Endothelial cell of umbilical vein (primary cell): ENCODE measurements around the gene LACTB. TPM values are rescaled to one million over a fixed set of nuclear protein-coding genes. Genes with fewer than 3 reads are reported as not detected.

Source experiments
- BruUV-seq: library from RNA; stranded (reverse); fragments of 400-500 nt; replicated peaks from 2 replicates; lab custom pipeline; 2021; lab: Mats Ljungman, UMichigan
- CTCF ChIA-PET: fragments of 300-600, 350-600 bp; sonication (Branson Sonifier 250); formaldehyde crosslinking; loops from one replicate; lab custom pipeline; 2021; ENCODE audit warnings: antibody characterized with exemption, inconsistent platforms; lab: Charles Lee
- POLR2A ChIA-PET: fragments of 300-600, 350-600 bp; sonication (Branson Sonifier 250); formaldehyde crosslinking; loops from one replicate; lab custom pipeline; 2021; ENCODE audit warnings: antibody characterized with exemption, inconsistent platforms; lab: Charles Lee
- DNase-seq: peaks from one replicate; pipeline ENCODE4 v3.0.0-alpha.2; 2011; ENCODE audit warnings: low read depth, low spot score
- FAIRE-seq: peaks from 2 replicates; lab custom pipeline; 2011; peaks lifted over from hg19 to GRCh38; lab: Jason Lieb, UNC
- H2AFZ ChIP-seq: 2 replicates; pipeline ENCODE4 v1.6.0; 2012; ENCODE audit warnings: low read depth, low read length, control low read depth, inconsistent platforms
- H3K27ac ChIP-seq: 2 replicates; pipeline ENCODE4 v1.5.1; 2011; ENCODE audit warnings: low read depth, mild to moderate bottlenecking, control low read depth, low read length, moderate library complexity; ENCODE audit not compliant: insufficient read depth
- H3K27me3 ChIP-seq, 2 experiments: 2 replicates each; pipeline versions ENCODE4 v1.6.0 to v1.6.1; 2011; ENCODE audit warnings: low read length in 2 of 2, mixed read lengths in 1 of 2; ENCODE audit not compliant: control insufficient read depth in 2 of 2, insufficient read depth in 2 of 2
- H3K36me3 ChIP-seq, 2 experiments: 2 replicates in 1 of 2; 3 replicates in 1 of 2; pipeline ENCODE4 v1.5.1; 2011; ENCODE audit warnings: low read length in 2 of 2, mild to moderate bottlenecking in 1 of 2, moderate library complexity in 1 of 2; ENCODE audit not compliant: control insufficient read depth in 2 of 2, insufficient read depth in 2 of 2; ENCODE audit errors: extremely low read depth in 1 of 2
- H3K4me1 ChIP-seq: 3 replicates; pipeline ENCODE4 v1.5.1; 2011; ENCODE audit warnings: mild to moderate bottlenecking, low read length; ENCODE audit not compliant: control insufficient read depth, insufficient read depth; ENCODE audit errors: extremely low read depth
- H3K4me2 ChIP-seq: 2 replicates; pipeline ENCODE4 v1.6.1; 2011; ENCODE audit warnings: low read length, control low read depth, mixed read lengths; ENCODE audit not compliant: insufficient read depth
- H3K4me3 ChIP-seq, 3 experiments: fragments of 200-600 bp in 1 of 3; sonication (generic), shearing (Covaris generic) in 1 of 3; replicated peaks in 1 of 3; 2 replicates each; pipeline ENCODE4 v1.5.1; 2011 to 2016; ENCODE audit warnings: control low read depth in 3 of 3, low read length in 3 of 3, mild to moderate bottlenecking in 2 of 3, inconsistent platforms in 1 of 3, low read depth in 1 of 3, moderate library complexity in 1 of 3; ENCODE audit not compliant: insufficient read depth in 1 of 3
- H3K79me2 ChIP-seq: 2 replicates; pipeline ENCODE4 v1.6.0; 2012; ENCODE audit warnings: low read length, inconsistent platforms; ENCODE audit not compliant: control insufficient read depth, insufficient read depth
- H3K9ac ChIP-seq: replicated peaks from 2 replicates; pipeline ENCODE3; 2011; ENCODE audit warnings: low read length, control low read depth; ENCODE audit not compliant: insufficient read depth; ENCODE audit errors: extremely low read depth
- H3K9me1 ChIP-seq: replicated peaks from 3 replicates; pipeline ENCODE4 v1.6.0; 2011; ENCODE audit warnings: mild to moderate bottlenecking, low read length; ENCODE audit not compliant: control insufficient read depth, insufficient read depth; ENCODE audit errors: extremely low read depth
- H3K9me3 ChIP-seq: replicated peaks from 2 replicates; pipeline ENCODE4 v1.5.1; 2012; ENCODE audit warnings: low read length, inconsistent platforms; ENCODE audit not compliant: control insufficient read depth, insufficient read depth
- H4K20me1 ChIP-seq: replicated peaks from 2 replicates; pipeline ENCODE3; 2011; ENCODE audit warnings: mild to moderate bottlenecking, low read length; ENCODE audit not compliant: control insufficient read depth, insufficient read depth; ENCODE audit errors: extremely low read depth
- CTCF ChIP-seq, 2 donors: IDR thresholded peaks; 1 replicate in 1 of 2; 2 replicates in 1 of 2; pipeline ENCODE4 v1.5.1; 2011; ENCODE audit warnings: low read length in 2 of 2, mild to moderate bottlenecking in 2 of 2, moderate library complexity in 2 of 2, control low read depth in 1 of 2, inconsistent platforms in 1 of 2, low read depth in 1 of 2; ENCODE audit not compliant: insufficient read depth in 1 of 2; ENCODE audit errors: extremely low read depth in 1 of 2
- EZH2 ChIP-seq: IDR thresholded peaks from 2 replicates; pipeline ENCODE4 v1.6.1; 2012; ENCODE audit warnings: borderline replicate concordance, low read depth, mild to moderate bottlenecking, moderate library complexity, low read length, inconsistent platforms; ENCODE audit not compliant: severe bottlenecking
- FOS ChIP-seq: IDR thresholded peaks from 2 replicates; pipeline ENCODE4 v1.6.1; 2011; ENCODE audit warnings: mild to moderate bottlenecking, low read length, moderate library complexity, borderline replicate concordance; ENCODE audit not compliant: insufficient read depth
- GATA2 ChIP-seq: IDR thresholded peaks from 2 replicates; pipeline ENCODE4 v1.7.0; 2011; ENCODE audit warnings: low read depth, mild to moderate bottlenecking, moderate library complexity, mixed read lengths, low read length; ENCODE audit not compliant: insufficient read length, insufficient read depth
- JUN ChIP-seq: IDR thresholded peaks from 2 replicates; pipeline ENCODE4 v1.6.1; 2011; ENCODE audit warnings: borderline replicate concordance, low read depth; ENCODE audit not compliant: insufficient read length, insufficient read depth
- MAX ChIP-seq: IDR thresholded peaks from 2 replicates; pipeline ENCODE4 v1.6.1; 2011; ENCODE audit not compliant: insufficient read depth, insufficient read length
- MYC ChIP-seq: IDR thresholded peaks from one replicate; pipeline ENCODE4 v1.6.1; 2011; ENCODE audit warnings: mild to moderate bottlenecking, low read depth, low read length
- POLR2A ChIP-seq: IDR thresholded peaks from 2 replicates; pipeline ENCODE4 v1.6.1; 2012; ENCODE audit warnings: low read depth, mild to moderate bottlenecking, control low read depth, low read length
- POLR2AphosphoS5 ChIP-seq: IDR thresholded peaks from 2 replicates; pipeline ENCODE4 v1.6.1; 2012; ENCODE audit warnings: low read depth, mild to moderate bottlenecking, control low read depth, low read length, moderate library complexity; ENCODE audit not compliant: insufficient read depth
- dilution Hi-C: fragments of 300-500 bp; cut with MboI; formaldehyde crosslinking; loops from one replicate; pipeline ENCODE4 v1.15.0; 2019; ENCODE audit warnings: low sequenced_read_pairs; ENCODE audit not compliant: extremely low pct_ligation_motif_present
- intact Hi-C: fragments of 100-400 bp; cut with micrococcal nuclease; formaldehyde crosslinking; loops from one replicate; pipeline ENCODE4 v1.10.0; 2022
- polyA plus RNA-seq, 4 experiments: library from polyadenylated mRNA; depleted of rRNA in 3 of 4; stranded (reverse) in 3 of 4; unstranded in 1 of 4; fragments of >200 nt; gene quantifications; 2 replicates each; pipeline versions ENCODE4 v1.2.1 to v1.2.3, GENCODE V29; 2011 to 2012; ENCODE audit warnings: missing spikeins in 1 of 4
- total RNA-seq: library from RNA; stranded (reverse); gene quantifications from 2 replicates; pipeline ENCODE4 v1.2.3, GENCODE V29; 2021

Gene LACTB
- total and polyA plus RNA-seq, 2 donors (not counting 3 experiments of a cell fraction or from before 2014, with no cell fraction given): 14.0 to 26.1 TPM

- Histone ChIP-seq H3K4me2 (peak overlapping the region; percentile 98), H3K79me2 (peaks cover 6% of the 10 kb centered on the region), H3K27ac (peak overlapping the region; percentile 61), H3K4me3 (peak overlapping the region; percentile 88 to 99 (median 88)), H3K9me1 (no peaks in the 10 kb centered on the region), H3K9me3 (peaks cover 4% of the 10 kb centered on the region), H3K9ac (peak overlapping the region; percentile 76), H2AFZ (peak overlapping the region; percentile 68), H3K36me3 (peaks cover 0 to 3% of the 10 kb centered on the region in 2 experiments), H3K27me3 (no peaks in the 10 kb centered on the region), H4K20me1 (no peaks in the 10 kb centered on the region), H3K4me1 (peaks cover 4% of the 10 kb centered on the region)
- BruUV-seq: no TSS peak
- TF ChIP-seq GATA2 (no peak), POLR2A (peak; percentile 24), MYC (no peak), EZH2 (no peak)
- FAIRE-seq: peak; percentile 83
- intact Hi-C loops: loop anchor here (1.0 kb wide), 3 partner anchors 13 to 280 kb away; partner anchors contain the start of gene APH1B
- POLR2A ChIA-PET: interaction anchor here (0.7 kb wide), 1 partner anchor 35 kb away, joined by 3 read pairs; the partner anchor contains the start of gene RPS27L
- CTCF ChIA-PET: no interaction called here
- dilution Hi-C loops: no loop called here
- peak; percentile 86 for DNase-seq
These were observed 578 bp downstream of the LACTB start for GRCh38 chr15:63122002-63122875.

GRCh38 chr15:63124506-63124905 is 2.8 kb downstream of the LACTB start:
- H3K79me2 ChIP-seq: peaks cover 6% of the 10 kb centered on the region
- intact Hi-C loops: no loop called here
- ChIA-PET CTCF (interaction anchor here (1.7 kb wide), 1 partner anchor 9 kb away, joined by 5 read pairs; no protein-coding TSS in a partner anchor), POLR2A (no interaction called here)
- no peak for DNase-seq
- H3K9ac ChIP-seq: no peak overlapping the region
- dilution Hi-C loops: no loop called here
- H3K9me1 ChIP-seq: no peaks in the 10 kb centered on the region
- no peaks in the 10 kb centered on the region for H3K27me3 ChIP-seq
- peaks cover 4% of the 10 kb centered on the region for H3K4me1 ChIP-seq
- no peak overlapping the region for H3K4me2 ChIP-seq
- H3K27ac ChIP-seq: no peak overlapping the region
- no TSS peak for BruUV-seq
- peaks cover 3% of the 10 kb centered on the region for H3K9me3 ChIP-seq
- FAIRE-seq: no peak
- H3K4me3 ChIP-seq: no peak overlapping the region
- peaks cover 4 to 9% of the 10 kb centered on the region in 2 experiments for H3K36me3 ChIP-seq
- TF ChIP-seq POLR2AphosphoS5: no peak
- no peak for TF ChIP-seq MYC
- TF ChIP-seq FOS: no peak
- TF ChIP-seq CTCF (IDR thresholded peaks at IDR 0.05; ENCODE audit: extremely low read depth in 1 of 2, insufficient read depth in 1 of 2, low read depth in 1 of 2, low read length in 2 of 2): no peak
- TF ChIP-seq MAX: no peak
- no peak for TF ChIP-seq EZH2
- no peak for TF ChIP-seq GATA2
- TF ChIP-seq JUN: no peak
- TF ChIP-seq POLR2A: no peak
- no peak overlapping the region for H2AFZ ChIP-seq
- no peaks in the 10 kb centered on the region for H4K20me1 ChIP-seq
